Breast epithelium (tissue), 4 donors: ENCODE results near the gene BCCIP. TPM values are rescaled to one million over a fixed set of nuclear protein-coding genes. Genes with fewer than 3 reads are reported as not detected.

ENCODE experiments used
- DNase-seq, 2 donors: peaks; one replicate each; pipeline ENCODE4 v3.0.0-alpha.2; 2019; ENCODE audit warnings: low spot score in 2 of 2
- H3K27ac ChIP-seq, 2 donors: fragments of 200-600 bp; sonication (generic) in 1 of 2; one replicate each; pipeline ENCODE4 v1.5.1; 2016 to 2019; ENCODE audit warnings: mild to moderate bottlenecking in 1 of 2
- H3K27me3 ChIP-seq, 2 donors: fragments of 200-600 bp; sonication (generic) in 1 of 2; one replicate each; pipeline versions ENCODE4 v1.5.1 to v1.6.0; 2017 to 2019; ENCODE audit warnings: control low read depth in 1 of 2, mild to moderate bottlenecking in 1 of 2
- H3K36me3 ChIP-seq: fragments of 200-600 bp; one replicate; pipeline ENCODE4 v1.5.1; 2019
- H3K4me1 ChIP-seq, 2 donors: fragments of 200-600 bp; sonication (generic); one replicate each; pipeline ENCODE4 v1.5.1; 2016 to 2019; ENCODE audit warnings: control low read depth in 1 of 2
- H3K4me3 ChIP-seq, 3 donors: fragments of 200-600 bp; sonication (generic); 1 replicate in 2 of 3; 2 replicates in 1 of 3; pipeline ENCODE4 v1.5.1; 2016 to 2019; ENCODE audit warnings: mild to moderate bottlenecking in 3 of 3, moderate library complexity in 2 of 3
- H3K9me3 ChIP-seq, 2 donors: fragments of 200-600 bp; sonication (generic) in 1 of 2; one replicate each; pipeline ENCODE4 v1.5.1; 2016 to 2019; ENCODE audit warnings: control low read depth in 1 of 2
- CTCF ChIP-seq, 3 donors: fragments of 450-650 bp; IDR thresholded peaks; one replicate each; pipeline ENCODE4 v1.5.1; 2016 to 2017; ENCODE audit warnings: antibody characterized with exemption in 3 of 3, mild to moderate bottlenecking in 3 of 3, moderate library complexity in 3 of 3
- POLR2A ChIP-seq: fragments of 450-650 bp; IDR thresholded peaks from one replicate; pipeline ENCODE4 v1.6.1; 2016; ENCODE audit warnings: antibody characterized with exemption, mild to moderate bottlenecking, moderate library complexity
- POLR2AphosphoS5 ChIP-seq, 3 donors: sonication (generic); formaldehyde crosslinking; IDR thresholded peaks; one replicate each; pipeline ENCODE4 v1.6.1; 2017; ENCODE audit warnings: antibody characterized with exemption in 3 of 3
- intact Hi-C: fragments of 100-400 bp; cut with DNase I; formaldehyde crosslinking; loops from one replicate; pipeline ENCODE4 v1.15.1; 2023; ENCODE audit warnings: low total_unique reads
- total RNA-seq, 3 donors: library from RNA; depleted of rRNA; stranded (reverse); fragments of >200 nt; gene quantifications; one replicate each; pipeline ENCODE4 v1.1.0, GENCODE V29; 2016

The BCCIP gene
- total RNA-seq: 10 to 100 TPM; 41.9 to 60.0 (median 46.5) TPM

GRCh38 chr10:125822878-125823662, at the start of gene BCCIP, which contains the start of gene UROS:
Gene BCCIP, plus strand, starts transcription at chr10:125823546. Its CDS starts 12 bp downstream, at chr10:125823558.
Gene UROS, minus strand, starts transcription at chr10:125823258. Its CDS starts 6,759 bp downstream, at chr10:125816499.
- DNase-seq: peak; percentile 83 to 86
- Histone ChIP-seq H3K4me3 (peak within 1 kb of the TSS; percentile 91 to 99 (median 96)), H3K9me3 (no peaks in the 10 kb centered on the region), H3K36me3 (no peaks in the 10 kb centered on the region), H3K4me1 (peaks cover 0 to 16% of the 10 kb centered on the region in 2 donors), H3K27ac (peak within 1 kb of the TSS; percentile 87 to 92), H3K27me3 (no peaks in the 10 kb centered on the region)
- peak; percentile 65 for TF ChIP-seq POLR2A
- peak in 1 of 3 donors; percentile 11 for TF ChIP-seq CTCF (IDR thresholded peaks at IDR 0.05)
- TF ChIP-seq POLR2AphosphoS5 (IDR thresholded peaks at IDR 0.05): peak; percentile 81 to 94 (median 91)
- intact Hi-C loops: no loop called here

- peak overlapping the region in 2 of 3 donors; percentile 31 to 32 for H3K4me3 ChIP-seq
- H3K27ac ChIP-seq: no peak overlapping the region
- H3K9me3 ChIP-seq: no peaks in the 10 kb centered on the region
- no peaks in the 10 kb centered on the region for H3K36me3 ChIP-seq
- TF ChIP-seq POLR2A: no peak
- no peak for TF ChIP-seq POLR2AphosphoS5 (IDR thresholded peaks at IDR 0.05)
- no peak for TF ChIP-seq CTCF (IDR thresholded peaks at IDR 0.05)
- H3K4me1 ChIP-seq: no peaks in the 10 kb centered on the region
- intact Hi-C loops: no loop called here
- no peak for DNase-seq
- no peaks in the 10 kb centered on the region for H3K27me3 ChIP-seq
Observed at GRCh38 chr10:125773687-125774543, 49.4 kb upstream of the BCCIP start.

DNA sequence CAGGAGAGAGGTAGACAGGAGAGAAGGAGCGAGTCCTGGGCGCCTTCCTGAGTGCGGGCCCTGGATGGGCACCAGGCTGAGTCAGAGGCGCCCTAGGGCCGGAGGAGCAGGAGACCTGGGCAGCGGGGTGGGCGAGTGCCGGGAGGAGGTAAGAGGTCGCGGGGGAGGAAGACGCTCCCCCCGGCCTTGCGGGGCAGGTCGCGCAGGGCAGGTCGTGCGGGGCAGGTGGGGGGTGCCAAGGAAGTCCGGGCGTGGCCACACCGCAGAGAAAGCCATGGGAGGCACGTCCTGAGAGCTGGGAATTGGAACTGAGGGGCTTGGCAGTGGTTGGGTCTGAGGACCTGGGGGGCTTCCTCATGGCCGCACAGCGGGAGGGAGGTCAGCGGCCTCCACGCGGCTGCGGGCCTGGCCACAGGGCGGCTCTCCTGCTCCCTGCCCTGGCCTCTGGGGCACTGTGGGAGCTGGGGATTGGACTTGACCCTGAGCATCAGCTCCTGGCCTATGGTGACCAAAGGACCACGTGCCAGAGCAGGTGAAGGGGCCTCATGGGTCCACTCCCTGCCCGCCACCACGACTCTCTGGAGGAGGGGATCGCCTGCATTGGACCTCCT, 48.7 kb upstream of the BCCIP start:
- Histone ChIP-seq H3K27me3 (no peaks in the 10 kb centered on the region), H3K4me1 (no peaks in the 10 kb centered on the region), H3K4me3 (no peak overlapping the region), H3K27ac (no peak overlapping the region), H3K9me3 (no peaks in the 10 kb centered on the region), H3K36me3 (no peaks in the 10 kb centered on the region)
- intact Hi-C loops: no loop called here
- DNase-seq: no peak
- no peak for TF ChIP-seq POLR2AphosphoS5 (IDR thresholded peaks at IDR 0.05)
- TF ChIP-seq POLR2A: no peak
- no peak for TF ChIP-seq CTCF (IDR thresholded peaks at IDR 0.05)

- H3K27me3 ChIP-seq: no peaks in the 10 kb centered on the region
- H3K27ac ChIP-seq: no peak within 1 kb of the TSS
- H3K9me3 ChIP-seq: no peaks in the 10 kb centered on the region
- no peaks in the 10 kb centered on the region for H3K4me1 ChIP-seq
- no peaks in the 10 kb centered on the region for H3K36me3 ChIP-seq
- no peak for DNase-seq
- TF ChIP-seq POLR2A (no peak), CTCF (IDR thresholded peaks at IDR 0.05) (no peak), POLR2AphosphoS5 (IDR thresholded peaks at IDR 0.05) (no peak)
- no peak within 1 kb of the TSS for H3K4me3 ChIP-seq
- intact Hi-C loops: no loop called here
Observed at GRCh38 chr10:125775491-125776106, 47.7 kb upstream of the BCCIP start, which contains the start of gene MMP21. Gene MMP21, minus strand, starts transcription at chr10:125775821. Its CDS starts 0 bp downstream, at chr10:125775821.
